Measurements from ENCODE around the gene DDAH2.

The DDAH2 gene

DNA sequence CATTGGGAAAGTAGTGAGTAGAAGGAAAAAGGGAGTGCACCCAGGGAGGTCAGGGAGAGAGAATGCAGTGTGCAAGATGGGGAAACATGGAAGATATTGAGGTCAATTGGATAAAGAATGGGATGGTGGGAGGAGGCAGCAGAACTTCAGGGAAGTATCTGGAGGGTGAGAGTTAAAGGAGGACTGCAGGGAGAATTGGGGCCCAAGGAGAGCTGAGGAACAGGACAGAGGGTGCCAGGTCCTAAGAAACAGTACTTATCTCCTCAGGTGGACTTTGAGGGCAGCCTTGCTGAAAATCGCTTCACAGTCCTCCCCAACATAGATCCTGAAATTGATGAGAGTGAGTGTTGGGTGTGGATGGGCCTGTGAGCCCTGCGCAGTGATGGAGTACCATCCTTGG lies 29.2 kb upstream of the DDAH2 start:
- DNase-seq = no peak

- no peak for DNase-seq
Measured at GRCh38 chr6:31752739-31753319, 23.7 kb upstream of the DDAH2 start.

GRCh38 chr6:31750411-31751022 lies 21.4 kb upstream of the DDAH2 start:
- DNase-seq = no peak

DNA sequence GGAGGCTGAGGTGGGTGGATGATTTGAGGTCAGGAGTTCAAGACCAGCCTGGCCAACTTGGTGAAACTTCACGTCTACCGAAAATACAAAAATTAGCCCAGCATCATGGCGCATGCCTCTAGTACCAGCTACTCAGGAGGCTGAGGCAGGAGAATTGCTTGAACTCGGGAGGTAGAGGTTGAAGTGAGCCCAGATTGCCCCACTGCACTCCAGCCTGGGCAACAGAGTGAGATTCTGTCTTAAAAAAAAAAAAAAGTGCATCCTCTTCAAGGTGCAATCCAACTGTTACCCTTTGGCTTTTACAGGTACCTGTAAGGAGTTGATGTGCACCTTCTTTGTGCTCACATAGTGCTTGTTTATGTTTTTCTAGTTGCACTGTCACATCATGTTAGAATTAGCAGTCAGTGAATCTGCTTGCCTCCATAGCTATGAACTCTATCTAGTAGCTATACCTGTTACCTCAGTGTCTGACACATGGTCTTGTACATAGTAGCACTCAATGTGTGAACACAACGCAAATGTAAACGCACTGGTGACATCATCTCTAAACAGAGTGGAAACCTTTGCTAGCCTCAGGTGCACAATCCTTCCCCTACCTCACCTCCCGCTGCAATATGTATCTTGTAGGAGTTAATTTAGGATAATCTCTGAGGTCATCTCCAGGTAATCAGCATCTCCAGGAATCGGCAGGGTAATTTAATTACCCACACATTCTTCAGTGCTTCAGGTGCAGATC lies 20.4 kb upstream of the DDAH2 start:
- DNase-seq = no peak

DNA sequence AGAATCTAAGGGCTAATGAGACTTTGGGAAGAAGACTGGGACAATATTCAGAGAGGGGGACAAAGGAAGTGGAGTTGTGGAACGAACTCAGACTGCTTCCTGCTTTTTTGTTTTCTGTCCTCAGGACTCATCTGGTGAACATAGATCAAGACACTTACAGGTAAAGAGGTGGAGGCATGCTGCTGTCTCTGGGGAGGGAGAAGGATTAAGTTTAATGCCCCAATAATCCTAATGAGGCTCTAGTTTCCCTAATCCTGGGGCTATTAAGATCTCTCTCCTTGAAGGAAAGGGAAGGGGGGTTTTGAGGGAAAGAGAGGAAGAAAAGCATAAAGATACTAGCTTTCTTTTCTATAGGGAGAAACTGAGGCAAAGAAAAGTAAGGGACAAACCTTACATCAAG lies 15.3 kb upstream of the DDAH2 start:
- no peak for DNase-seq

- no peak for DNase-seq
Measured at GRCh38 chr6:31742894-31743293, 13.8 kb upstream of the DDAH2 start.

GRCh38 chr6:31741815-31742214 lies 12.7 kb upstream of the DDAH2 start:
- no peak for DNase-seq

- no peak for DNase-seq
Measured at GRCh38 chr6:31740397-31741223, 11.5 kb upstream of the DDAH2 start.

GRCh38 chr6:31739639-31740396 lies 10.7 kb upstream of the DDAH2 start, which contains the start of gene MSH5:
Gene MSH5 (plus strand): TSS chr6:31740005. CDS start chr6:31740467, 462 bp downstream.
- DNase-seq = peak; percentile 98

DNA sequence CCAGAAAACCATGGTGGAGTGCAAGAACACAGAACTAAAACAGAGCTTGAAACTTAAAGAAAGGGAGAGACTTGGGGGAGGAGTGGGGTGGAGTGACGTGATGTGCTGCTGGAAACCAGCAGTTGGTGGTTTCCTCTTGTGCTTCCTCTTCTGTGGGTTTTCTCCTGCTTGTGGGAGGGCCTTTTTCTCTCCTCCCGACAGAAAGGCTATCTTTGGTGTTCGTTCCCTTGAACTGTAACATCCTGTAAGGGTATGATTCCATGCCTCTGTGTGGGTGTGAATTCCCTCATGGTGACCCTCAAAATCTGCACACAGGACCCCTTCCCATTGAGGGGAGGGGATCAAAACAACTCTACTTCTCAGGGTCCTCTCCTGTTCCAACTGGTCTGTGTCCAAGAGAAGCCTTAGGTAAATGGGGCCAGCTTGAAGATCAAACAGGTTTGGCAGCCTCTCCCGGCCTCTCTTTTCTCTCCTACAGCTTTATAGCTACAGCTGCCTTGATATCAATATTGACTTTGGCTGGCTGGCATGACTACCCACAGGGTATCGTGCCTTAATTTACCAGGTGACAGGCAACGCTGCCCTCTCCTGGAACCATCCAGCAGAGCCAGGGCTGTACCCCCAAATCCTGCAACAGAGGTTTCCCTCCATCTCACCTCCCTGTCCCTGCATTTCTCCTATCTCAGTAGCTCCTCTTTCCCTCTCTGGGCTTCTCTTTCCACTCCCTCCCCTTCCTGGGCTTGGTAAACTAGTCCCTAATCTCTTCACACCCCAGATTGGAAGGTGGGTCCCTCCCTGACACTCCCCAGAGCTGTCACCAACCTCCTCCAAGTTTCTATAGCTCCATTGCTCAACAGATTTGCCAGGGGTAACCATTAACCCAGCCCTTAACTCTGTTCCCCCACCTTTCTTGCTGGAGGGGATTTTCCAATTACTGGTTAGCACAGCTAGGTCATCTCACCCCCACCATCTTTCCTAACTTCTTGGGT lies 9.2 kb upstream of the DDAH2 start:
- peak; percentile 15 for DNase-seq

DNA sequence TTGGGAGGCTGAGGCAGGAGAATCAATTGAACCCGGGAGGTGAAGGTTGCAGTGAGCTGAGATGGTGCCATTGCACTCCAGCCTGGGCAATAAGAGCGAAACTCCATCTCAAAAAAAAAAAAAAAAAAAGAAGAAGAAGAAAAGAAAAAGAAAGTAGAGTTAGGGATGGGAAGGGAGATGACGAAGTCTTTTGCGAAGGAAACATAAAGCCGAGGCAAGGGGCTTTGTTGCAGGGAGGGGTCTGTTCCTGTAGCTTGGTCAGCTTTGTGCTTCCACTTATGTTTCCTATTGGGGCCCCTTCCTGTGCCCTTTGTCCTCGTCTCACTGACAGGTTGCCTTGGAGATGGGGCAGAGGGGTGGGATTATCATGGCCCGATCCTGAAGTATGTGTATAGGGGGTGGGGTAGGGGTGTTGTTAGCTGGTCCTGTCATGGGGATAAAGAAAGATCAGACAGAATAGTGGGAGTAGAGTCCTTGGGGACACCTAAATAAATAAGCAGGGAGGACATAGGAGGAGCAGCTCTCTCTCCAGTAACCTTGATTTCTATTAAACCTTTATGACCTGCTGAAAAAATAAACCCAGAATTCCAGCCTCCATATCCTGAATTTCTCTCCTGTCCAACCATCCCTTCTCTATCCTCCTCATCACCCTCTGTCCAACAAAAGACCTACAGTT lies 8.4 kb upstream of the DDAH2 start:
- DNase-seq = no peak

DNA sequence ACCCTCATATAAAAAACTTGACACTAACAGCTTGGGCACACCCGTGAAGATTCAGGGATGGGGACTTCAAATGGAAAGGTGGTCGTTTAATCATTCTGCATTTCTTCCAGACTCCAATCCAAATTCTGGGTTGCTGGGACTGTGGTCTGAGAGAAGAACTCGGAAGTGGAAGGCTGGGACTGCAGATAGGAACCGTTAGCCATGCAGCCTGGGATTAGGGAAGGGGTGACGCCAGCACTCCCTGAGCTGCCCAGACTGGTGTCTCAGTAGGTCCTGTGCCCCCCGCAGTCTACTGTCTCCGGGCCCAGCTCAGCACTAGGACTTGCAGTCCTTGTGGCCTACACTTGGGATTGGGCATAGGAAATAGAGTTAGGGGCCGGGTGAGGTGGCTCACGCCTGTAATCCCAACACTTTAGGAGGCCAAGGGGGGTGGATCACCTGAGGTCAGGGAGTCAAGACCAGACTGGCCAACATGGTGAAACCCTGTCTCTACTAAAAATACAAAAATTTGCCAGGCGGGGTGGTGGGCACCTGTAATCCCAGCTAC lies 7.7 kb upstream of the DDAH2 start:
- DNase-seq = no peak

DNA sequence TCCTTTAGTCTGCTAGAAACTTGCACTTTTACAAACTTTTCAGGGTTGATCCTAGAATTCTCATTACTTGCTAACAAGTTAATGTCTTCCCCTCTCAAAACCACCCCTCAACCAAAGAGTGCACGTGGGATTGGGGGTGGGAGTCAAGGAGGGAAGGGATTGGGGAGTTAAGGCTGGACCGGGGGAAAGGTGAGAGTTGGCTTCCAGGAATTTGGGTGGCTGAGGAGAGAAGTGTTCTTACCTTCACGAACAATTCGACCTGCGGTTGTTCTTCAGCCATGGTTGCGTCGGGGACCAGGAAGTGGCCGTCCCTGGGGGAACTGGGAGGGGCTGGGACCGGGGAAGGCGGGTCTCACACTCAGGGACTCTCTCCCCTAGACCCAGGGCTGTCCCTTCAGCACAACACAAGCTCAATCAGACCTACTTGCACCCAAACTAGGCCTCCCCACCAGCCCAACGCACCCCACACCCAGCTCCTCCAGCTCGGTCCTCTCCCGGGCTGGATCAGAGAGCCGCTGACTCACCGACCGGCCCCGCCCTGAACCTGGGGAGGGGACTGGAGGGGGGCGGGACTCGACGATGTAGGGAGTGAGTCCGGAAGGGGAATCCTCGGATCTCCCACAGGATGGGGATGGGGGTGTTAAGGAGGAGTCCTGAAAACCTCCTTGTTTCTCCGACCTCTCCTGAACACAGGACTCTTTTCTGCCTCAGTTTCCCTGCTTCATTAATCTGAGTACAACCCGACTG lies 7.1 kb upstream of the DDAH2 start, which contains the start of gene CLIC1:
Gene CLIC1 (minus strand): TSS at position 510 of the 747 bp plus-strand sequence. CDS start 230 bp downstream, at position 280.
- DNase-seq = no peak

DNA sequence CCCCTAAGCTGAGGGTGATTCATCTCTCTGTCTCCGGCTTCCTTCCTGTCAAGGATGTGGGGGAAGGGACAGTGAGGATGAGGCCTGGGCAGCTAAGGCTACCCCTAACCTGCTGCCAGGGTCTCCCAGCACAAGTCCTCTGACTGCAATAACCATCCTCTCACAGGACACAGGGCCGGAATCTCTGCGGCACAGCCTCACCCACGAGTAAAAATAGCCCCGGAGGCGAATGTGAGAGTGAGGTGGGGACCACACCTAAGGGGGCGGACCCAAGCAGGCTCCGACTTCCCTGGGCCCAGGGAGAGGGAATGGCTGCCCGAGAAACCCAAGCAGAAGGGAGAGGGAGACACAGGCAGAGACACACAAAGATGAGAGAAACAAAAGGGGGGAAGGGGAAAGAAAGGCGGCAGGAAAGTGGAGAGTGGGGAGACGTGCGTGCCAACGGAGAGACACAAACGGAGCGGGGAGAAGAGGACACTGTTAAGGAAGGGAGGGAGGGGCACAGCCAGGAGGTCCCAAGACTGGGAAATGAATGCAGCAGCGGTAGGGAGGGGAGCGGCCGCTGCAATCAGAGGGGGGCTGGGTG lies 5.8 kb upstream of the DDAH2 start:
- no peak for DNase-seq

DNA sequence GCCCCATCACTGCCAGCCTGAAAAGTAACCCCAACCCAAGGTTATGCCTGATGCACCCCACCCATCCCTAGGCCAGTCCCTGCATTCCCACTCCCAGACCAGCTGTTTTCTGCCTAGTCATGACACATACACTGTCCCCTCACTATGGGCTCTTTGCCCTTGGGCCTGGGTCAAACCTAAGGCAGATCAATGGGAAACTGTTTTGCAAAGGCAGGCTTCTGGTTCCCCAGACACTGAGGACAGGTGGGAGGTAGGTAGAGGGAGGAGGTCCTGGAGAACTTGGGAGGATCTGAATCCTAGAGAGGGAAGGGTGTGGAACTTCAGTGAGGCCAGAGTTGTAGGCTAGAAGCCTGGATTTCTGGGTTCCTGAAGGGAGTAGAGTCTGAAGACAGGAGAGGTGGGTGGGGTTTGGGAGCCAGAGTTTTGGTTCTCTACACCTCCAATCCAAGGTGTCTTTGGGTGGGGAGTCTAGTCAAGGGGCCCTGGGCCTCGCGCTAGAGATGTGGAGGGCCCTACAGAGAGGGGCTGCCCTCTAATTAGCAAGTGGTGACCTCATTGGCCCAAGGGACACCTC lies 5.2 kb upstream of the DDAH2 start:
- no peak for DNase-seq

- DNase-seq = no peak
Measured at GRCh38 chr6:31733734-31734133, 4.6 kb upstream of the DDAH2 start.

GRCh38 chr6:31732029-31732428 lies 2.9 kb upstream of the DDAH2 start:
- DNase-seq = no peak

GRCh38 chr6:31730631-31731086 lies 1.6 kb upstream of the DDAH2 start:
- no peak for DNase-seq

All from DMS 273 treated with DMSO at 0.1 percent for 48 hours (cell line).